H1 (cell line): ENCODE measurements around the gene SLC27A4. TPM values are rescaled to one million over a fixed set of nuclear protein-coding genes. Genes with fewer than 3 reads are reported as not detected.

Experiments used
- CTCF ChIA-PET: fragments of 300-600 bp; sonication (Branson Sonifier 250); formaldehyde crosslinking; loops from one replicate; lab custom pipeline; 2021; ENCODE audit not compliant: partially characterized antibody; lab: Charles Lee
- POLR2A ChIA-PET: fragments of 300-600 bp; sonication (Branson Sonifier 250); formaldehyde crosslinking; loops from one replicate; lab custom pipeline; 2021; ENCODE audit warnings: inconsistent platforms; ENCODE audit not compliant: partially characterized antibody; lab: Charles Lee
- DNase-seq, 2 experiments: peaks; one replicate each; pipeline versions ENCODE4 v3.0.0 to v3.0.0-alpha.2; 2010 to 2022; ENCODE audit warnings: low spot score in 2 of 2, low read depth in 1 of 2, mixed read lengths in 1 of 2
- FAIRE-seq: peaks from 2 replicates; lab custom pipeline; 2011; peaks lifted over from hg19 to GRCh38; lab: Jason Lieb, UNC
- H2AFZ ChIP-seq: 2 replicates; pipeline ENCODE4 v1.8.1; 2012; ENCODE audit warnings: low read length, inconsistent platforms
- H2AK5ac ChIP-seq: 2 replicates; pipeline ENCODE4 v1.6.1; 2013; ENCODE audit warnings: low read depth, low read length
- H2BK120ac ChIP-seq: replicated peaks from 2 replicates; pipeline ENCODE3; 2013; ENCODE audit warnings: low read depth, low read length, inconsistent platforms
- H2BK12ac ChIP-seq: 2 replicates; pipeline ENCODE4 v1.6.1; 2013; ENCODE audit warnings: low read depth, low read length
- H2BK15ac ChIP-seq: 2 replicates; pipeline ENCODE4 v1.6.1; 2013; ENCODE audit warnings: low read length
- H2BK20ac ChIP-seq: 2 replicates; pipeline ENCODE4 v1.6.1; 2013; ENCODE audit warnings: low read length
- H2BK5ac ChIP-seq: 2 replicates; pipeline ENCODE4 v1.6.1; 2013; ENCODE audit warnings: low read depth, low read length
- H3K14ac ChIP-seq: 2 replicates; pipeline ENCODE4 v1.6.1; 2013; ENCODE audit warnings: inconsistent platforms; ENCODE audit not compliant: insufficient read length
- H3K18ac ChIP-seq: 2 replicates; pipeline ENCODE4 v1.6.1; 2013; ENCODE audit warnings: low read length; ENCODE audit errors: extremely low read depth
- H3K23ac ChIP-seq: 2 replicates; pipeline ENCODE4 v1.6.1; 2013; ENCODE audit warnings: inconsistent platforms; ENCODE audit not compliant: insufficient read length
- H3K23me2 ChIP-seq: 2 replicates; pipeline ENCODE4 v1.6.1; 2013; ENCODE audit warnings: low read depth, low read length
- H3K27ac ChIP-seq: 2 replicates; pipeline ENCODE4 v1.6.1; 2011; ENCODE audit warnings: low read depth, low read length, inconsistent platforms
- H3K27me3 ChIP-seq, 4 experiments: replicated peaks in 1 of 4; 1 replicate in 1 of 4; 2 replicates in 3 of 4; pipeline versions ENCODE4 v1.6.1 to v1.8.1; 2011 to 2013; ENCODE audit warnings: low read length in 3 of 4, mild to moderate bottlenecking in 3 of 4, inconsistent platforms in 2 of 4, mixed read lengths in 2 of 4, moderate library complexity in 1 of 4; ENCODE audit not compliant: control insufficient read depth in 3 of 4, insufficient read depth in 3 of 4; ENCODE audit errors: extremely low read depth in 1 of 4
- H3K36me3 ChIP-seq, 4 experiments: 2 replicates each; pipeline versions ENCODE4 v1.6.1 to v1.8.1; 2011 to 2013; ENCODE audit warnings: mild to moderate bottlenecking in 4 of 4, low read length in 3 of 4, moderate library complexity in 2 of 4, control low read depth in 1 of 4, inconsistent platforms in 1 of 4; ENCODE audit not compliant: insufficient read depth in 4 of 4, control insufficient read depth in 2 of 4
- H3K4ac ChIP-seq: replicated peaks from 2 replicates; pipeline ENCODE3; 2013; ENCODE audit warnings: low read length, low read depth, mixed read lengths, inconsistent platforms; ENCODE audit not compliant: insufficient read length
- H3K4me1 ChIP-seq, 4 experiments: replicated peaks in 1 of 4; 1 replicate in 1 of 4; 2 replicates in 3 of 4; pipeline versions ENCODE4 v1.6.1 to v1.8.1; 2011 to 2013; ENCODE audit warnings: low read length in 3 of 4, inconsistent platforms in 2 of 4, mixed read lengths in 1 of 4; ENCODE audit not compliant: insufficient read depth in 4 of 4, control insufficient read depth in 3 of 4
- H3K4me2 ChIP-seq, 2 experiments: 2 replicates each; pipeline versions ENCODE4 v1.6.1 to v1.8.1; 2011 to 2013; ENCODE audit warnings: low read depth in 2 of 2, low read length in 2 of 2, control low read depth in 1 of 2, inconsistent platforms in 1 of 2, mild to moderate bottlenecking in 1 of 2; ENCODE audit not compliant: insufficient read depth in 1 of 2
- H3K4me3 ChIP-seq, 4 experiments: fragments of 200-600, 300-600 bp in 1 of 4; sonication (generic), shearing (Covaris generic), sonication (Bioruptor Twin) in 1 of 4; 2 replicates each; pipeline versions ENCODE4 v1.5.1 to v1.8.1; 2011 to 2016; ENCODE audit warnings: low read length in 4 of 4, low read depth in 3 of 4, control low read depth in 2 of 4, inconsistent platforms in 2 of 4, mild to moderate bottlenecking in 2 of 4, mixed read lengths in 1 of 4, moderate library complexity in 1 of 4; ENCODE audit not compliant: insufficient read depth in 2 of 4; ENCODE audit errors: extremely low read depth in 1 of 4
- H3K56ac ChIP-seq: replicated peaks from 2 replicates; pipeline ENCODE3; 2013; ENCODE audit warnings: low read depth, mild to moderate bottlenecking, mixed read lengths, low read length, inconsistent platforms; ENCODE audit not compliant: insufficient read length
- H3K79me1 ChIP-seq: 2 replicates; pipeline ENCODE4 v1.6.1; 2013; ENCODE audit warnings: low read depth, low read length, control low read depth
- H3K79me2 ChIP-seq, 2 experiments: 2 replicates each; pipeline versions ENCODE4 v1.6.1 to v1.8.1; 2012 to 2013; ENCODE audit warnings: low read length in 2 of 2, mild to moderate bottlenecking in 2 of 2, inconsistent platforms in 1 of 2; ENCODE audit not compliant: insufficient read depth in 2 of 2, control insufficient read depth in 1 of 2
- H3K9ac ChIP-seq, 4 experiments: replicated peaks in 1 of 4; 1 replicate in 1 of 4; 2 replicates in 3 of 4; pipeline versions ENCODE4 v1.6.1 to v1.8.1; 2011 to 2013; ENCODE audit warnings: low read depth in 3 of 4, low read length in 3 of 4, control low read depth in 2 of 4, mild to moderate bottlenecking in 2 of 4, moderate library complexity in 2 of 4, inconsistent platforms in 1 of 4; ENCODE audit errors: extremely low read depth in 1 of 4
- H3K9me3 ChIP-seq, 2 experiments: 2 replicates each; pipeline versions ENCODE4 v1.6.1 to v1.8.1; 2012 to 2013; ENCODE audit warnings: mild to moderate bottlenecking in 2 of 2, moderate library complexity in 2 of 2, control low read depth in 1 of 2, inconsistent platforms in 1 of 2, low read depth in 1 of 2, low read length in 1 of 2, mixed read lengths in 1 of 2; ENCODE audit not compliant: insufficient read depth in 2 of 2
- H4K20me1 ChIP-seq, 2 experiments: replicated peaks in 1 of 2; 2 replicates each; pipeline versions ENCODE3 to v1.8.1; 2011 to 2013; ENCODE audit warnings: inconsistent platforms in 2 of 2, low read length in 2 of 2, mild to moderate bottlenecking in 1 of 2; ENCODE audit not compliant: insufficient read depth in 2 of 2, control insufficient read depth in 1 of 2
- H4K5ac ChIP-seq: 2 replicates; pipeline ENCODE4 v1.6.1; 2013; ENCODE audit warnings: low read length, low read depth, mixed read lengths, inconsistent platforms; ENCODE audit not compliant: insufficient read length
- H4K8ac ChIP-seq: 2 replicates; pipeline ENCODE4 v1.8.0; 2013; ENCODE audit warnings: mild to moderate bottlenecking, moderate library complexity, low read length, inconsistent platforms; ENCODE audit not compliant: insufficient read depth; ENCODE audit errors: extremely low read depth
- H4K91ac ChIP-seq: replicated peaks from 2 replicates; pipeline ENCODE3; 2013; ENCODE audit warnings: low read length, mixed read lengths, inconsistent platforms; ENCODE audit not compliant: insufficient read length
- NRF1 ChIP-seq: IDR thresholded peaks from 2 replicates; pipeline ENCODE4 v1.6.1; 2011; ENCODE audit warnings: mild to moderate bottlenecking, low read depth, low read length, improper control_type of control experiment
- POLR2A ChIP-seq, 2 experiments: IDR thresholded peaks; 1 replicate in 1 of 2; 2 replicates in 1 of 2; pipeline ENCODE4 v1.6.1; 2011; ENCODE audit warnings: low read depth in 2 of 2, low read length in 2 of 2, mild to moderate bottlenecking in 2 of 2; ENCODE audit errors: control extremely low read depth in 1 of 2
- WGBS, 2 experiments: shearing (Covaris generic) in 1 of 2; methylation state at CpG; one replicate each; pipeline versions ENCODE4 v1.1.6 to v1.1.7; 2013 to 2015; ENCODE audit warnings: low lambda C conversion rate in 2 of 2, mixed read lengths in 2 of 2, inconsistent platforms in 1 of 2, low coverage in 1 of 2, missing lambda C conversion rate in 1 of 2; ENCODE audit not compliant: insufficient replicate concordance in 2 of 2, insufficient coverage in 1 of 2, insufficient read length in 1 of 2; ENCODE audit errors: extremely low coverage in 1 of 2, missing lambda C conversion rate in 1 of 2; 5-methylcytosine and 5-hydroxymethylcytosine counted together
- polyA plus RNA-seq, 7 experiments: library from polyadenylated mRNA; depleted of rRNA in 3 of 7; stranded (reverse) in 5 of 7; unstranded in 2 of 7; fragments of >200 nt in 5 of 7; fragments of 200-250 nt in 2 of 7; gene quantifications; 1 replicate in 5 of 7; 2 replicates in 1 of 7; 4 replicates in 1 of 7; pipeline versions ENCODE4 v1.2.1 to v1.2.3, GENCODE V29; 2011 to 2013; ENCODE audit warnings: missing spikeins in 2 of 7, mixed read lengths in 2 of 7
- total RNA-seq: library from RNA; stranded (reverse); fragmentation: NEBNext Ultra II Directional; extraction: Animal tissue kit (Norgen Biotek cat#: 25700); gene quantifications from 2 replicates; pipeline ENCODE4 v1.2.1, GENCODE V29; 2021
- TF ChIP-seq, protein P1 (sequence below): IDR thresholded peaks from 2 replicates; pipeline ENCODE4 v1.6.1; 2012; ENCODE audit warnings: low read length, inconsistent platforms

The SLC27A4 gene
- total and polyA plus RNA-seq, 2 of the 8 experiments (the other 6 are each of a cell fraction or from before 2014, with no cell fraction given) = 14.9 to 20.5 TPM

DNA sequence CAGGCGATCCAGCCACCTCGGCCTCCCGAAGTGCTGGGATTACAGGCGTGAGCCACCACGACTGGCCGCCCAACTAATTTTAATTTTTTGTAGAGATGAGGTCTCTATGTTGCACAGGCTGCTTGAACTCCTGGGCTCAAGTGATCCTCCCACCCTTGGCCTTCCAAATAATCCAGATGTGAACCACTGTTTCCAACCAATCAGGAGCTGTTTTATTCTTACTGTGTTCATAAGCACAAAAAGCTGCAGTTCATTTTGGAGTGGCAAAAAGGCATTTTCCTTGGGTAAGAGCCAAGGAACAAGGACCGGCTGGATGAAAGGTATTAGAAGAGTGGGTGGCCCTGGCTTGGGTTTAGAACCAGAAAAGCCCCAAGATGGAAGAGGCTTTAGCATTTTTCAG lies 5.2 kb upstream of the SLC27A4 start:
- H4K91ac ChIP-seq = no peak overlapping the region
- H2AK5ac ChIP-seq = no peak overlapping the region
- no peak overlapping the region for H3K9ac ChIP-seq
- no peak overlapping the region for H2BK20ac ChIP-seq
- no peak for FAIRE-seq
- POLR2A ChIA-PET = interaction anchor here (0.6 to 3.1 kb wide), 9 partner anchors 11 to 121 kb away, joined by 3 to 13 read pairs (median 8); partner anchors contain the start of gene ODF2
- WGBS, 2 experiments = 90% methylated on average over 7 of the region's 7 CpGs; no CpG with 5 or more reads in 1 of the 2 experiments
- TF ChIP-seq POLR2A (IDR thresholded peaks at IDR 0.05; ENCODE audit: control extremely low read depth in 1 of 2, low read depth in 2 of 2, low read length in 2 of 2) (peak in 1 of 2 experiments; percentile 12; a peak in 1 of 3 replicates), NRF1 (no peak)
- TF ChIP-seq, protein P1, sequence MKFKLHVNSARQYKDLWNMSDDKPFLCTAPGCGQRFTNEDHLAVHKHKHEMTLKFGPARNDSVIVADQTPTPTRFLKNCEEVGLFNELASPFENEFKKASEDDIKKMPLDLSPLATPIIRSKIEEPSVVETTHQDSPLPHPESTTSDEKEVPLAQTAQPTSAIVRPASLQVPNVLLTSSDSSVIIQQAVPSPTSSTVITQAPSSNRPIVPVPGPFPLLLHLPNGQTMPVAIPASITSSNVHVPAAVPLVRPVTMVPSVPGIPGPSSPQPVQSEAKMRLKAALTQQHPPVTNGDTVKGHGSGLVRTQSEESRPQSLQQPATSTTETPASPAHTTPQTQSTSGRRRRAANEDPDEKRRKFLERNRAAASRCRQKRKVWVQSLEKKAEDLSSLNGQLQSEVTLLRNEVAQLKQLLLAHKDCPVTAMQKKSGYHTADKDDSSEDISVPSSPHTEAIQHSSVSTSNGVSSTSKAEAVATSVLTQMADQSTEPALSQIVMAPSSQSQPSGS = no peak
- TF ChIP-seq, all 59 proteins: peak for 1
- Histone ChIP-seq H3K9me3 (no peaks in the 10 kb centered on the region), H3K4ac (no peak overlapping the region), H3K27ac (no peak overlapping the region), H3K14ac (no peak overlapping the region), H2AFZ (no peak overlapping the region), H3K4me3 (no peak overlapping the region), H3K23ac (no peak overlapping the region), H3K18ac (no peak overlapping the region), H2BK15ac (no peak overlapping the region), H3K79me1 (no peaks in the 10 kb centered on the region), H3K4me2 (no peak overlapping the region), H3K4me1 (no peaks in the 10 kb centered on the region; a peak in 1 of 7 replicates), H3K36me3 (peaks cover 0 to 9% (median 2%) of the 10 kb centered on the region in 4 experiments; a peak in 4 of 8 replicates), H3K23me2 (no peaks in the 10 kb centered on the region), H3K79me2 (no peaks in the 10 kb centered on the region), H4K8ac (no peak overlapping the region), H2BK5ac (no peak overlapping the region), H2BK12ac (no peak overlapping the region), H3K27me3 (no peaks in the 10 kb centered on the region; a peak in 1 of 7 replicates), H2BK120ac (no peak overlapping the region), H4K20me1 (no peaks in the 10 kb centered on the region), H4K5ac (no peak overlapping the region), H3K56ac (no peak overlapping the region)
- CTCF ChIA-PET = interaction anchor here (0.9 to 2.1 kb wide), 6 partner anchors 9 to 78 kb away, joined by 3 to 13 read pairs (median 4); no protein-coding TSS in a partner anchor
- no peak for DNase-seq
